G401 (cell line): Measurements from ENCODE around the gene SLC2A1. TPM values are rescaled to one million over a fixed set of nuclear protein-coding genes. Genes with fewer than 3 reads are reported as not detected.
A peak's percentile ranks its signal among the peaks of the same experiment; 100 is the strongest.
"Not testable (repeated sequence)": the region's sequence is repeated elsewhere in the genome, so short reads cannot be mapped to it uniquely, and the experiment has no call there.

Experiments
- DNase-seq: peaks from one replicate; pipeline ENCODE4 v3.0.0-alpha.2; 2015; ENCODE audit warnings: low spot score
- in situ Hi-C: cut with HindIII; loops from 2 replicates; pipeline ENCODE4 v1.10.0; 2016; ENCODE audit warnings: low sequenced_read_pairs, mixed read lengths
- total RNA-seq: library from RNA; depleted of rRNA; stranded (reverse); fragments of >200 nt; shearing (Covaris generic); gene quantifications from 2 replicates; pipeline ENCODE4 v1.2.3, GENCODE V29; 2014

The SLC2A1 gene
- total RNA-seq, 1 experiment from 2014 or later: 51.9 TPM

DNA sequence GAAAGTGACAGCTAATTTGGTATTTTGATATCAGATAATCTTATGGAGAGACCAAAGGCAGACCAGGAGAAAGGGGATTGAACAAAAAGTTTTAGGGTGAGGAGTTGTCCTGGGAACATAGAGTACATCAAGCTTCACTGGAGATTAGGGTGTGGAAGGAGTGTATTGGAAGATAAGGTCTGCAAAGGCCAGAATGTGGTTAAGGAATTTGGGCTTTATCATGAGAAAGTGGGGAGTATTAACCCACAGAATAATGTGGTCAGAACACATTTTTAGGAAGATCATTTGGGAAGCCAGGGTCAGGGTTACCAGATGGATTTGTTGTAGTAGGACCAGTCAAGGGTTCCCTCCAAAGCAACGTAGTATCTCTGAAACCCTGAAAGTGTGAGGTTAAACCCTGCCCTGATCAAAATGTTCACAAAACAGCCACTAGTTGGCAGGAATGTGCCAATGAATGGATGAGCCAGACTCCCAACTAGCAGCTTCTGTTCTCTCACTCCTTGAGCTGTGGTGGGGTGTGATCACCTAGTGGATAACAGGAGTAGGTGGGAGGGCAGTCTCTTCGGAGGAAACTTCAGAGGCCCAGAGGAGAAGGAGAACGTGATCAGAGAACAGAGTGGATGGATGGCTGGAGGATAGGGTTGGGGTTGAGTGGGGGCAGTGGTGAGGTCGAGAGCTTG lies 35.8 kb downstream of the SLC2A1 start:
- DNase-seq: peak; percentile 90
- in situ Hi-C loops: loop anchor here (25.0 kb wide), 1 partner anchor 139 kb away; no protein-coding TSS in a partner anchor

DNA sequence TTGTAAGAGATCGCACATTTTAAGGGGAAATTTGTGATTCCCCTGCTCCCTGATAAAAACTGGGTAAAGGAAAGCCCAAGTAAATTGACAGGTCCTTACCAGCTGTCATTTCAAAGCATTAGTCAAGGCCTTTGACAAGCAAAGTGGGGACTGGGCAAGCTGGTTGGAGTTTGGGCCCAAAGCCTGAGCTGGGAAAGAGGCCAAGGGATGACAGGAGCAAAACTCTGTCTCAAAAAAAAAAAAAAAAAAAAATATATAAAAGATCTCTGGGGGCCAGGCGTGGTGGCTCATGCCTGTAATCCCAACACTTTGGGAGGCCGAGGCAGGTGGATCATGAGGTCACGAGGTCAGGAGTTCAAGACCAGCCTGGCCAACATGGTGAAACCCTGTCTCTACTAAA lies 36.9 kb downstream of the SLC2A1 start:
- peak; percentile 9 for DNase-seq
- in situ Hi-C loops: loop anchor here (25.0 kb wide), 1 partner anchor 141 kb away; no protein-coding TSS in a partner anchor

DNA sequence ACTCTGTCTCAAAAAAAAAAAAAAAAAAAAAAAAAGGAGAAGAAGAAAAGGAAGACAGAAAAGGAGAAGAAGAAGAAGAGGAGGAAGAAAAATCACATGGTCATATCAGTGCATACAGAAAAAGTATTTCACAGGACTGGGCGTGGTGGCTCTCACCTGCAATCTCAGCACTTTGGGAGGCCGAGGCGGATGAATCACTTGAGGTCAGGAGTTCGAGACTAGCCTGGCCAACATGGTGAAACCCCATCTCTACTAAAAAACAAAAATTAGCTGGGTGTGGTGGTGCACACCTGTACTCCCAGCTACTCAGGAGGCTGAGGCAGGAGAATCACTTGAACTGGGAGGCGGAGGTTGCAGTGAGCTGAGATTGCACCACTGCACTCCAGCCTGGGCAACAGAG lies 39.0 kb downstream of the SLC2A1 start:
- in situ Hi-C loops: loop anchor here (25.0 kb wide), 1 partner anchor 143 kb away; no protein-coding TSS in a partner anchor
- not testable (repeated sequence) for DNase-seq

DNA sequence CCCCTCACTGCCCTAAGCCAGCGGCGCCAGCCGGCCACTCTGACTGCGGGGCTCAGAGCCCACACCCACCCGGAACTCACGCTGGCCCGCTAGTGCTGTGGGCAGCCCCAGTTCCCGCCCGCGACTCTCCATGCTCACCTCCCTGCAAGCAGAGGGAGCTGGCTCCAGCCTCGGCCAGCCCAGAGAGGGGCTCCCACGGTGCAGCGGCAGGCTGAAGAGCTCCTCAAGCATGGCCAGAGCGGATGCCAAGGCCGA lies 41.5 kb downstream of the SLC2A1 start:
- DNase-seq: no peak
- in situ Hi-C loops: loop anchor here (25.0 kb wide), 1 partner anchor 145 kb away; no protein-coding TSS in a partner anchor

DNA sequence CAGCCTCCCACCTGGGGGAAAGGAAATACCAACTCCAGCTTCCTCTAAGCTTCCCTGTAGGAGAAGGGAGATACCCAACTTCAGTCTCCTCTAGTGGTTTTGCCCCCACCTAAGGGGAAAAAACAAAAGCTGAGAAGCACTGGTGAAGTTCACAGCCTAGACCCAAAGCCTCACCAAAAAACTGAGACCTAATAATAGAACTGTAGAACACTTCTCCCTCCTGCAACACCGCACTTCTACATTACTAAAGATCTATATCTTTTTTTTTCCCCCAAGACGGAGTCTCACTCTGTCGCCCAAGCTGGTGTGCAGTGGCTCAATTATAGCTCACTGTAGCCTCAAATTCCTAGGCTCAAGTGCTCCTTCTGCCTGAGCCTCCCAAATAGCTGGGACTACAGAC lies 43.2 kb downstream of the SLC2A1 start:
- in situ Hi-C loops: loop anchor here (25.0 kb wide), 1 partner anchor 147 kb away; no protein-coding TSS in a partner anchor
- DNase-seq: no peak

DNA sequence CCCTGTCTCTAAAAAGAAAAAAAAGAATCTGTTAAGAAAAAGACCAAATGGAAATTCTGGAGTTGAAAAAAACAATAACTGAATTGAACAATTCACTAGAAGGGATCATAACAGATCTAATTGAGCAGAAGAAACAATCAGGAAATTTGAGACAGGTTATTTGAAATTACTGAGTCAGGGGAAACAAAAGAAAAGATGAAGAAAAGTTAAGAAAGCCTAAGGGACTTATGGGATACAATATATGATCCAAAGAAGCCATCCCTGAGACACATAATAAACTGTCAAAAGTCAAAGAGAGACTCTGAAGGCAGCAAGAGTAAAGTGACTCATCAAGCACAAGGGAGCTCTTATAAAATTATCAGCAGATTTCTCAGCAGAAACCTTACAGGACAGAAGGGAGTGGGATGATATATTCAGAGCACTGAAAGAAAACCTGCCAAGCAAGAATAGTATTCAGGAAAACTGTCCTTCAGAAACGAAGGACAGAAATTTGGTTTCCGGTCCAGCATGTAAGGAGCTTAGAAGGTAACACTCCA lies 44.5 kb downstream of the SLC2A1 start:
- in situ Hi-C loops: loop anchor here (25.0 kb wide), 1 partner anchor 148 kb away; no protein-coding TSS in a partner anchor
- DNase-seq: no peak

DNA sequence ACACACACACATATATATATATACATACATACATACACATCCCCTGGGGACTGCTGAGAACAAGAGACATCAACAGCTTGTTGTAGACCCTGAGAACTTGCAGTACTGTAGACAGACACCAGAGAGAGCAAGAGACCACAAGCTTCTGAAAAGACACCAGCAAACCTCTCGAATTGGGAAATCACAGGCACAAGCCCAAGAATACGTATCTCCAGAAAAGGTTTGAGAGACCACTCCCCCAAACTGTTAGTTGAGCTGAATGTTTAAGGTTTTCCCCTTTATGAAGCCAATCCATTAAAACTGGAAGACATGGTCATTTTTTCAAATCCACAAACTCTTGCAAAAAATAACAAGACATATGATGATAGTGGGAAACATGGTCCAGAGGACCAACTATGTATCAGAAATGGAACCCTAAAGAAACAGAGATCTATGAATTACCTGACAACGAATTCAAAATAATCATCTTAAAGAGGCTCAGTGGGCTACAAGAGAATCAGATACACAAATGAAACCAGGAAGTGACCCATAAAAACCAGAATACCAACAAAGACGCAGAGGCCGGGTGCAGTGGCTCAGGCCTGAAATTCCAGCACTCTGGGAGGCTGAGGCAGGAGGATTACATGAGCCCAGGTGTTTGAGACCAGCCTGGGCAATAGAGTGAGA lies 45.1 kb downstream of the SLC2A1 start:
- in situ Hi-C loops: loop anchor here (25.0 kb wide), 1 partner anchor 149 kb away; no protein-coding TSS in a partner anchor
- DNase-seq: peak; percentile 62

DNA sequence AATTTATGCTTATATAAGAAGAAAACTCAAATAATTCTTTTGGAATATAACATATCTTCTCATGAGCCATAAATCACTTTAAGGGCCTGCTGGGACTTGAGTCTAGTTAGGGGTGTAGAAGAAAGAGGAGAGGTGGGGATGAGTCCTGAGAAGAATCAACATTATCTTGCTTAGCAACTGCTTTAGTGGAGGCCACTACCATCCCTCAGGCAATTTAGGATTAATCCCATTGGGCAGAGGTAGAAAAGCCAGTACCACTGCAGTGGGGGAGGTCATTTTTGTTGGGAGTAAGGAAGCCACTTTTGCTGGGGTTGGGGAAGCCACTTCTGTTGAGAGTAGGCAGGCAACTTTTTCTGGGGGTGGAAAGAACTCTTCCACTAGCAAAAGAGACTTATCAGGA lies 47.7 kb downstream of the SLC2A1 start:
- in situ Hi-C loops: loop anchor here (25.0 kb wide), 1 partner anchor 151 kb away; no protein-coding TSS in a partner anchor
- no peak for DNase-seq

DNA sequence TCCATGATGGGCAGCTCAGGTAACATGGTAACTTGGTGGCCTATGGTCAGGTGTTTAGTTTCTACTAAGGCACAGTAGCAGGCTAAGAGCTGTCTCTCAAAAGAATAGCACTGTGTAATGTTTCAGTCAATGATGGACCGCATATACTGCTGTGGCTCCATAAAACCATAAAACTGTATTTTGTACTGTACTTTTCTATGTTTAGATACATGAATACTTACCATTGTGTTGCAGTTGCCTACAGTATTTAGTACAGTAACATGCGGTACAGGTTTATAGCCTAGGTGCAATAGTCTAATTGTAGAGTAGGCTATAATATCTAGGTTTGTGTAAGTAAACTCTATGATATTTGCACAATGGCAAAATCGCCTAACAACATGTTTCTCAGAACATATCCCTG lies 50.6 kb downstream of the SLC2A1 start:
- in situ Hi-C loops: loop anchor here (25.0 kb wide), 1 partner anchor 154 kb away; no protein-coding TSS in a partner anchor

DNA sequence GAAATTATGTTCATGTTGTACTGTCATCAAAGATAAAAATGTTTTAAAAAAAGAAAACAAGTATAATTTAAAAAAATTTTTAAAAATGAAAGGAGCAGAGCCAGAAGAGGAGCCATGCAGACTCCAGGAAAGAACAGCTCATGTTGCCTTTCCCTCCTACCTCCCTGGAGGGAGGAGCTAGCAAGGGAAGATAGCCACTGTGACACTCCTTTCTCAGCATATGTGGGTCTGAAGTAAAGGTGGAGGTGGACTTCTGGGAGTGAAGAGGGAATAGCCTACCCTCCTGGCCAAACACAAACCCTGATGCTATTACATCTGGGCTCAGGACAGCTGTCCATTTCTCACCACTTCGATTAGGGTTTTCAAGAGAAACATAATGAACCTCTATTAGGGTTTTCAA lies 54.2 kb downstream of the SLC2A1 start:
- in situ Hi-C loops: loop anchor here (25.0 kb wide), 1 partner anchor 158 kb away; no protein-coding TSS in a partner anchor
- no peak for DNase-seq

More for the DNA sequence above, 50.6 kb downstream of the SLC2A1 start:
- DNase-seq: no peak

DNA sequence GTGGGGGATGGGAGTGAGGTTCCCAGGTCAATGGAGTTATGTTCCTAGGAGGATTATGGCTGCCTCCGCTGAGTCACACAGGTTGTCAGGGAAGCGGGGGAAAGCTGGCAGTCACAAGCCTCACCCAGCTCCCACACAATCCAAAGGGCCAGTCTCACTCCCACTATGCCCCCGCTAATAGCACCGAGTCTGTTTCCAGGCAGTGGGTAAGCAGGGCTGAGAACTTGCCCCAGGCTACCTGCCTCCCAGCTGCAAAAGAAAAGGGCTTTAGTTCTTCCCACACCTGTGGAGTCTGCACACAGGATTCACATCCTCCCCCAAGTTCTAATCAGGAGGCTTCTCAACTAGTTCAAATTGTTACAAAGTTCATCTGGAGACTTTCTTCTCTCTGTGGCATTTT lies 58.7 kb downstream of the SLC2A1 start:
- DNase-seq: not testable (repeated sequence)
- in situ Hi-C loops: loop anchor here (25.0 kb wide), 1 partner anchor 162 kb away; no protein-coding TSS in a partner anchor

DNA sequence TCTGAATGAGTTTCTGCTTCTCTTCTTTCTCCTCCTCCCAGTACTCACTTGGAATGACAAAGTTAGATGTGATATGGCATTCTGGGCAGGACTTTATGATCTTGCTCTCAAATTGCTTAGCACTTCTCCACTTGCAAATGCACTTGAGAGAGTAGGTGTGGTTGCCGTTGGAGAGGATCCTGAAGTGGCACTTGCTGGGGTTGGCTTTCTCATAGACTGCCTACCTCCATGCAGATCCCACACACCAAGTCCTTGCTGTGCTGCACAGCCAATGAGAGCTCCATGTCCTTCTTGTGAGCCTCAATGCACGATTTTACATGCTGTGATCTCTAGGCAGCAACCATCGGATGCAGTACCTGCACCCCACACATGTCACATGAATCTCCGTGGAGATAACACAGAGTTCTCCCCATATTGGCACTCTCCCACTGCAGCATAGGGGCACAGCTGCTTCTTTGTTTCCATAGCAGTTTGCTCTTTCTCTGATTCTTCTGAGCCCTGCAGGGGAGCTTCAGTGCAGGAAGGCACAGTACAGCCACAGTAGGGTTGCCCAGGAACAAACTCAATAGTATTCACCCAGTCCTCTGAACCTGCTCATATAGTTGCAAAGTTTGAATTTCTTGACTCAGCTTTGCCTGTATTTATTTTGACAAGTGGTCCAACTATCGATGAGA lies 67.1 kb downstream of the SLC2A1 start:
- no peak for DNase-seq
- in situ Hi-C loops: no loop called here

DNA sequence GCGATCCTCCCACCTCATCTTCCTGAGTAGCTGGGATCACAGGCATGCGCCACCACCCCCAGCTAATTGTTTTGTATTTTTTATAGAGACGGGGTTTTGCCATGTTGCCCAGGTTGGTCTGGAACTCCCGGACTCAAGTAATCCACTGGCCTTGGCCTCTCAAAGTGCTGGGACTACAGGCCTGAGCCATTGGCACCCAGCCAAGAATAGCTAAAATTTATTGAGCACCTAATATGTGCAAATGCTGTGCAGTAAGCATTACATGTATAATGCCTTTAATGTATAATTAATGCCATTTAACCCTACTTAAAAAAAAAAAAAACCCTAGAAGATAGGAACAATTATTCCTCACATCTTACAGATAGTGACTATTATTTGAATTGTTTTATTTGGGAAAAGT lies 69.4 kb downstream of the SLC2A1 start:
- DNase-seq: no peak

DNA sequence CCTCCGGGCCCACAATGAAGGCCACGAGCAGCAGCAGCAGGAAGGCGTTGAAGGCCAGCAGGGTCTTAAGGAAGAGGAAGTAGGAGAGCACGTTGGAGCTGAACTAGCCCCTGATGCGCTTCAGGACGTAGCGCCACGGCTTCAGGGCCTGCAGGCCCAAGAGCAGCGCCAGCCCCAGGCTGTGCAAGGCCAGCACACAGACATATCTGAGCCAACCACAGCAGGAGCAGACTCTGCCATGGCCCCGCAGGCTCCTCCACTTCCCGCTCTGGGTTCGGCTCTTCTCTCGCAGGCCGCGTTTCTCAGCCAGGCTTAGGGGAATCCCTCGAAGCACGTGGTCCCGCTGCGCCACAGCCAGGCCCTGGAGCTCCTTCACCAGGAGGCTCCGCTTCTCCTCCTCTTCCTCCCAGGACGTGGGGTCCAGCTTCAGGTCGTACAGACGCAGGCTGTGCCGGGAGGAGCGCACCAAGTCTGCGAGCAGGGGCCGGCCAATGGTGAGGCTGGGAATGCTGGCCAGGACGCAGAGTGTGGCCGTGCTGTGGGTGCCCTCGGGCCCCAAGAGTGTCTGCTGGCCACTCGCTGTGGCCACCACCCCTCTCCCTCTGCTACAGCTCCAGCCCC lies 70.5 kb downstream of the SLC2A1 start:
- in situ Hi-C loops: no loop called here

More for the DNA sequence above, 69.4 kb downstream of the SLC2A1 start:
- in situ Hi-C loops: no loop called here

DNA sequence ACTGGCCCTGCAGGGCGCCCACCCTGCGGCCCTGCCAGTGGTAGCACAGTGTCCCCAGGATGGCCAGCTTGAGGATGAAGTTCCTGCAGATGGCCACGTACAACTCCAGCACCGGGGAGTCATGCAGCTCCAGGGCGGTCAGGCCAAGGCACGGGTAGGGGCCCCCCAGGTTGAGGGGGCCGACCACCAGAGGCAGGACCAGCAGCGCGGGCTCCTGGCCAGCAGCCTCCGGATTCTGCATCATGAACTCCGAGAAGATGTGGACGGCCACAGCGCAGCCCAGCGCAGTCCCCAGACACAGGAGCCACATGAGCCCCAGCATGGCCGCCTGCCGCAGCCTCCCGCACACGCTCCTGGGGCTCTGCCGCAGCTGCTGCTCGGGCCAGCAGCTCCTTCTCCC lies 71.3 kb downstream of the SLC2A1 start:
- in situ Hi-C loops: no loop called here
- no peak for DNase-seq

More for the DNA sequence above, 70.5 kb downstream of the SLC2A1 start:
- no peak for DNase-seq

DNA sequence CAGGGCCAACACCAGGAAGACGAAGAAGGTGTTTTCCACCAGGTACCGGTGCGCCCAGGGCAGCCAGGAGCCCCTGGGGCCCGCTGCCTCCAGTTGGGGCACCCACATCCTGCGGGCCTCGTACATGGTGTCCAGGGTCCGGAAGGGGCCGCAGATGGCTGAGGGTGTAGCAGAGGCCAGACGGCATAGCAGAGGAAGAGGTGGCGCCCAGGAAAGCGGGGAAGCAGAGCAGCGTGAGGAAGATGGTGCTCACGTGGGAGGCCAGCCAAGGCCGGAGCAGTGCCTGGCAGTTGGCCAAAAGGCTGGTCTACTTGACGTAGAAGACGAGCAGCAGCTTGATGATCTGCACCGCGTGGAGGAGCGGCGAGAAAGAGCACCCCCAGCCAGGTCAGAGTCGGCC lies 71.9 kb downstream of the SLC2A1 start:
- in situ Hi-C loops: no loop called here
- DNase-seq: no peak

DNA sequence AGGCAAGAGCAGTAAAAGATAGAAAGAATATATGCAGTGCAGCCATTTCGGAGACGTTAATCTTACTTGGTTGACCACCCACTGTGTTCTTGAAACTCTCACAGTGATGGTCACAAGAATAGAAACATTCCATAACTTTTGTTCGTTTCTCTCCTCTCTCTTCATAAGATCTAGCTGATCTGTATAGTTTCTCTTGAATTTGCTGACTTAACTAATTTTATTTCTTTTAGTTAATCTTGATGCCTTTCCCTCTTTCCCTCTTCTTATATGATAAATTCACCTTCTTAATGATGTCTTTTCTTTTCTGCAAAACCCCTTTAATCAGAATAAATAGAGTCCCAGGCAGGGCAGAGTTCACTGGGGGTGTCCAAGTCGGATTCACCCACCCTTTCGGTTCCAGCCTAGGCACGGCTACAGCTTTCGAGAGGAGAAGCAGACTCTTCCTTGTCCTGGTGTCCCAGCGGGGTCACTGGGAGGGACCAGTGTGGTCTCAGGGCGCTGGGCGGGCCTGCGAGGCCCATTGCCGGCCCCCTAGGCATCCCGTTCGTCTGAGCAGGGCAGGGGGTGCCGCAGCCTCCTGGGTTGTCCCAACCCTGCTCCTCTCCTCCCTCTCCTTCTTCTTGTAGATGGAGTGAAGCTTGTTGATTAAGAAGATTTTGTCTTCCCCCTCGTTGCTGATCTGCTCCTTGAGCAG lies 72.5 kb downstream of the SLC2A1 start:
- DNase-seq: no peak
- in situ Hi-C loops: no loop called here

DNA sequence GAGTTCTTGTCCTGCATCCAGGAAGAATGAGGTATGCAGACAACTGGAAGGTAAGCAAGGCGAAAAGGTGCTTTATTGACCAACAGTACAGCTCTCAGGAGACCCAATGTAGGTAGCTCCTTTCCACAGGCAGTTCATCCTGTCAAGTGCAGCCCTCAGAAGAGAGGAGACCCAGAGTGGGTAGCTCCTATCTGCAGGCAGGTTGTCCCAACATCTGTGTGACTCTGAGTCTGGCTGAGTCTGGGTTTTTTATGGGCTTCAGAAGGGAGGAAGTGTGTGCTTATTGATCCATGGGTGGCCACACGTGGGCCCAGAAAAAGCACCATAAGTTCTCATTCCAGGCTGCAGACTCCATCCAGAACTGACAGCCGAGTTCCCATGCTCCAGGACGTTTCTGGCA lies 78.3 kb downstream of the SLC2A1 start:
- DNase-seq: no peak
- in situ Hi-C loops: no loop called here

DNA sequence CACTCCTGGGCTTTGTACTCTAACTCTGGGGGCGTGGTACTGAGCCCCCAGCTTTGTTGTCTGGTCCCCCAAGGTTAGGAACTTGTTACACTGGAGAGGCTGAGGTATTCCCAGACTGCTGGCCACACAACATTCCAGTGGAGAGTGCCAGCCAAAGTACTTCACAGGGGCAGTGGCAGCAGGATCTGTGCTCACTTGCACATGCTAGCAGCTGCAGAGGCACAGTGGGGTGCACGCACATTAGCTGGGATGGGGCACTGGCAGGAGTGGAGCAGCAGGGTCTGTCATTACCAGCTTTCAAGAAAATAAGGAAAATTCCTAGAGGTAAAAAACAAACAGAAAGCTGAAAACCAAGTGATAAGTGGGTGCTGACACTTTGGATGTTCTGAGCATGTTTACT lies 81.3 kb downstream of the SLC2A1 start:
- DNase-seq: no peak
- in situ Hi-C loops: no loop called here
